Fibroblast of pulmonary artery (primary cell): ENCODE data around the gene HAGHL.
"Not testable (repeated sequence)": the region's sequence is repeated elsewhere in the genome, so short reads cannot be mapped to it uniquely, and the experiment has no call there.

ENCODE experiments used
- DNase-seq: peaks from one replicate; pipeline ENCODE4 v3.0.0-alpha.2; 2010; ENCODE audit warnings: low read depth
- H3K4me3 ChIP-seq: replicated peaks from 2 replicates; pipeline ENCODE4 v1.5.1; 2011; ENCODE audit warnings: low read depth, mild to moderate bottlenecking, control low read depth, low read length, moderate library complexity
- CTCF ChIP-seq: IDR thresholded peaks from 2 replicates; pipeline ENCODE4 v1.5.1; 2011; ENCODE audit warnings: mild to moderate bottlenecking, control low read depth, low read length, inconsistent platforms; ENCODE audit errors: missing control alignments

The HAGHL gene

GRCh38 chr16:740764-741505 is 14.0 kb downstream of the HAGHL start, which contains the start of gene CIAO3:
Gene CIAO3 (minus strand): TSS chr16:740997. CDS start chr16:740985, 12 bp downstream.
- peak; percentile 35 for TF ChIP-seq CTCF
- DNase-seq = peak; percentile 91

GRCh38 chr16:741986-742629 is 15.2 kb downstream of the HAGHL start:
- H3K4me3 ChIP-seq = no peak overlapping the region
- TF ChIP-seq CTCF = no peak

More at GRCh38 chr16:740764-741505, 14.0 kb downstream of the HAGHL start, which contains the start of gene CIAO3:
- H3K4me3 ChIP-seq = peak within 1 kb of the TSS; percentile 84

GRCh38 chr16:742894-743293 is 16.0 kb downstream of the HAGHL start:
- DNase-seq = not testable (repeated sequence)

More at GRCh38 chr16:741986-742629, 15.2 kb downstream of the HAGHL start:
- no peak for DNase-seq

GRCh38 chr16:743794-744500 is 17.0 kb downstream of the HAGHL start:
- no peak for TF ChIP-seq CTCF
- no peak for DNase-seq

More at GRCh38 chr16:742894-743293, 16.0 kb downstream of the HAGHL start:
- H3K4me3 ChIP-seq = not testable (repeated sequence)

GRCh38 chr16:745739-746138 is 18.8 kb downstream of the HAGHL start:
- peak; percentile 18 for TF ChIP-seq CTCF
- no peak overlapping the region for H3K4me3 ChIP-seq
- no peak for DNase-seq

More at GRCh38 chr16:743794-744500, 17.0 kb downstream of the HAGHL start:
- no peak overlapping the region for H3K4me3 ChIP-seq

GRCh38 chr16:746637-747036 is 19.7 kb downstream of the HAGHL start:
- no peak for DNase-seq
- no peak for TF ChIP-seq CTCF
- no peak overlapping the region for H3K4me3 ChIP-seq

- no peak overlapping the region for H3K4me3 ChIP-seq
- no peak for TF ChIP-seq CTCF
- no peak for DNase-seq
Measured at GRCh38 chr16:747978-748746, 21.3 kb downstream of the HAGHL start.
